Activated CD8-positive, alpha-beta memory T cell treated with anti-CD3 and anti-CD28 coated beads, Interleukin-2, amount 50 U/mL, for 48 hours (primary cell): ENCODE data around the gene RCBTB1.
"Not testable (repeated sequence)": the region's sequence is repeated elsewhere in the genome, so short reads cannot be mapped to it uniquely, and the experiment has no call there.

Experiments used
- DNase-seq: peaks from one replicate; pipeline ENCODE4 v3.0.0-alpha.2; 2020

Gene RCBTB1

GRCh38 chr13:49602615-49603014 lies 17.3 kb upstream of the RCBTB1 start:
- DNase-seq, result not testable (repeated sequence)

DNA sequence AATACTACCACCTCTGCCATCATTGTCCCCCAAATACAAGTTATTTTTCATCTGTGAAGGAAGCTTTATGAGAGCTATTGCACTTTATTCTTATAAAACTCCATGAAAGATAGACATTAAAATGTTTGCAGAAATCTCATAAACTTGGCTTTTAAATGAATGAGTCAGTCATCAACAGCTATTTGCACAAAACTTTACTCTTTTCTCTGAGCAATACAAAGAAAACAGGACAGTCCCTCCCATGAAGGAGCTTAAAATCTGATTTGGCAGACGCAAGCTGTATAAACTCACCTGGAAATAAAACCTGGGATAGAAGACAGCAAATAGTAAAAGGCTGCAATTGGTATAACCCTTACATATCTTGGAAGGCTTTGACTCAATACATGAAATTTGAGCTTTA lies 16.6 kb upstream of the RCBTB1 start:
- DNase-seq, result no peak

- no peak for DNase-seq
These were observed 11.8 kb upstream of the RCBTB1 start for GRCh38 chr13:49597043-49597641.

DNA sequence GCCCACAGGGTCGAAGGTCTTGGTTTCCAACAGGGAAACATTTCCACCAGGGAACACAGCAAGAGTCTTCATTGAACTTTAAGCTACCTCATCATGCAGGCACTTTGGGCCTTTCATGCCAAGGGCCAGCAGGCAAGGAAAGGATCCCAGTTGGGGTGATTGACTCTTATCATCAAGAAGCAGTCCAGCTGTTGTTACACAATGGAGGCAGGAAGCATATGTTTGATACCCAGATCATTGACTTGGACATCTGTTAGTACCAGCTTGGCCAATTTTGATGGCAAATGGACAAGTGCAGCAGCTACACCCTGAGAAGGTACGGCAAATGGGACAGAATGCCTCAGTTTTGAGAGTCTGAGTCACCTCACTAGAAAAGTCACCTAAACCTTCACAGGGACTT lies 10.9 kb upstream of the RCBTB1 start:
- DNase-seq, result no peak

DNA sequence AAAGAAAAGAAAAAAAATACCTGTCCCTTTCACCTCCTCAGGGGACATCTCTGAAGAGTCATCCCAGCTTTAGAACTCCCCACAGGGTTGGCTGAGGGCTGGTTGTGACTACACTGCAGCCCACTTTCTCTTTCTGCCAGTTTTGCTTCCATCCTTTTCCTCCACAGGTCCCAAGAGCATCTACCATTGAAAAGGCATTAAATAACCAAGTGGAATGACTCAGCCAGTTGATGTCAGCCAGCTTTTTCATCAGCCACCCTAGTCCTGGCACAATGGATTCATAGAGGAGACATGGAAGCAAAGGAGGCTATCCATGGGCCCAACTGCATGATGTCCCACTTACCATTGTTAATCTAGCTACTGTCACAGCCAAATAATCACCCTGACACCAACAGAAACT lies 9.2 kb upstream of the RCBTB1 start:
- DNase-seq, result no peak

DNA sequence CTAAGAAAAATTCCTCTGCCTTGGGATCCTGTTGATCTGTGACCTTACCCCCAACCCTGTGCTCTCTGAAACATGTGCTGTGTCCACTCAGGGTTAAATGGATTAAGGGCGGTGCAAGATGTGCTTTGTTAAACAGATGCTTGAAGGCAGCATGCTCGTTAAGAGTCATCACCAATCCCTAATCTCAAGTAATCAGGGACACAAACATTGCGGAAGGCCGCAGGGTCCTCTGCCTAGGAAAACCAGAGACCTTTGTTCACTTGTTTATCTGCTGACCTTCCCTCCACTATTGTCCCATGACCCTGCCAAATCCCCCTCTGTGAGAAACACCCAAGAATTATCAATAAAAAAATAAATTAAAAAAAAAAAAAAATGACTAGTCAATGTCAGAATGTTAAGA lies 8.5 kb upstream of the RCBTB1 start:
- not testable (repeated sequence) for DNase-seq

GRCh38 chr13:49590714-49591113 lies 5.4 kb upstream of the RCBTB1 start:
- not testable (repeated sequence) for DNase-seq

- no peak for DNase-seq
These were observed 2.0 kb upstream of the RCBTB1 start for GRCh38 chr13:49587311-49587847.

- no peak for DNase-seq
These were observed 1.4 kb upstream of the RCBTB1 start for GRCh38 chr13:49586717-49587116.

GRCh38 chr13:49584771-49585182 lies 581 bp downstream of the RCBTB1 start:
- DNase-seq, result no peak

GRCh38 chr13:49580980-49581680 lies 4.2 kb downstream of the RCBTB1 start:
- no peak for DNase-seq

- no peak for DNase-seq
These were observed 5.9 kb downstream of the RCBTB1 start for GRCh38 chr13:49579501-49579900.

DNA sequence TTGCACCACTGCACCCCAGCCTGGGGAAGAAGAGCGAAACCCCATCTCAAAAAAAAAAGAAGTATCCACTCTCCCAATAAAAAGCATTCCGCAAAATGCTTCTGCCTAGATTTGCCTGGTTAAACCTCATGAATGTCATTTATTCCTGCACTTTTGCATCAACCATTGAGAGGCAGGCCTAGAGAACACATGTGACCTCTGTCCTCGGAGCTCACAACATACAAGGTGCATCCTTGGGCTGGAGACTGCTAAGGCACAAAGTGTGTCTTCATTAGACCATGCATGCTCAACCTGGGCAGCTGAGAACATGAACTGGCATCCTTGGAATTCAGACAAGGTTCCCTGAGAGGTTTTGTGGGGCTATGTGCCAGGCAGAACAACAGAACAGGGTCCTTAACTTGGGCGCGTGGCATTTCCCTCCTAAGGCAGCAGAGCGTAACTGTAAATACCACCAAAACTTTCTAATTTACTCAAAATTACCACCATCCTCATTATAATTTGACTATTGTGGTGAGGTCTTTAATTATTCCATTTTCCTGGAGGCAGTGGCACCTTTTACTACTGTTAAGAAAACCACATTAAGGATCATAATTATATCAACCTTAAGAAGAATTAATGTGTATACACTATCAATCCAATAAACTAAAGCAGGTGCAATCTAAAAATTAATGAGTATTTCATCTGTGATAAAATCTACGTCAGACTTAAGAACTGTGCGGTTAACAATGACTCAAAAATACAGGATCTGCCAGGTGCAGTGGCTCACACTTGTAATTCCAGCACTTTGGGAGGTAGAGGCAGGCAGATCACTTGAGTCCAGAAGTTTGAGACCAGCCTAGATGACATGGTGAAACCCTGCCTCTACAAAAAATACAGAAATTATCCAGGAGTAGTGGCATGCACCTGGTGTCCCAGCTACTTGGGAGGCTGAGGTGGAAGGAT lies 13.8 kb downstream of the RCBTB1 start:
- DNase-seq, result no peak

DNA sequence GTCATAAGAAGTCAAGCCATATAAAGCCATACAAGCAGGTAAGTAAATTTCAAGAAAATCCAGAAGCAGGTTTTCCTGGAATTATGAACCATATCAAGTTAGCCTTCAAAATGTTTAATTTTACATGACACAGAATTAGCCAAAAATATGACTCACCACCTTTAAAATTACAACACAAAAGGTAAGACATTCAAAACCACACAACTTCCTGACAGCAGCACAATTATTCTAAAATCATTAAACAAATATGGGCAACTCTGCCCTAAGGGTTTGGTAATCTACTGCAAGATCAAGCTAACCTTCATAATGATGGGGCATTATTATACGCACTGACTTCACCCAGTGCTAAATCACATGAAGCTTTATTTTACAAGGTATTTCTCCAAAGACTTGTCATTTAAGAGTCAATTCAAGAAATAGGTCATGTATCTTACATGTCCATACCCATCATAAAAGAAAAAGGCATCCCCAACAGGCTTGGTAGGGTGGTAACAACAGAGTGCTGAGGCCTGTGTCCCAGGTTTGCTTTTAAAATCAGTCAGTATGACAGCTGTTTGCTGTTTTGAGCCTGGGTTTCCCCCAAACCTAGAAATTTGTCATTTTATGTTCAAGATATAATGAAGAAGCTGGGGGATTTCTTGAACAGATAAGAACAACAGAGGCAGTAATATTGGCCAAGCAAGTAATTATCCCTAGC lies 15.2 kb downstream of the RCBTB1 start:
- DNase-seq, result no peak

DNA sequence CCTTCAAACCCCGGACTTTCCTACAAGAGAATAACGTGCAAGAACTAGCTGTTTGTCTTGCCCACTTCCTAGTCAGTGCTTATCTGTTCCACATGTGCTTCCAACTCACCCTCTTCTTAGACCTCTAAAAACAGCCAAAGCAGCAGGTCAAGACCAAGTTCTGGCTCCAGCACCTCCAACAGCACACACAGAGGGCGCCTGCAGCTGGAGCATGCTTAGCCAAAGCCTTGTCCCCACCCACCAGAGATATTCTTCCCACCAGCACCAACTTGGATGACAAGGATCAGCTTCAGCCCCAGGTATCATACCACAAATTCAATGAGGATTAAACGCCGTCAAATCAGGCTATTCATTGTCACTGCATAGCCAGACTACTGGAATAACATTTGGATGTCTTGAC lies 17.9 kb downstream of the RCBTB1 start:
- no peak for DNase-seq

GRCh38 chr13:49566461-49566860 lies 18.9 kb downstream of the RCBTB1 start:
- DNase-seq, result no peak

DNA sequence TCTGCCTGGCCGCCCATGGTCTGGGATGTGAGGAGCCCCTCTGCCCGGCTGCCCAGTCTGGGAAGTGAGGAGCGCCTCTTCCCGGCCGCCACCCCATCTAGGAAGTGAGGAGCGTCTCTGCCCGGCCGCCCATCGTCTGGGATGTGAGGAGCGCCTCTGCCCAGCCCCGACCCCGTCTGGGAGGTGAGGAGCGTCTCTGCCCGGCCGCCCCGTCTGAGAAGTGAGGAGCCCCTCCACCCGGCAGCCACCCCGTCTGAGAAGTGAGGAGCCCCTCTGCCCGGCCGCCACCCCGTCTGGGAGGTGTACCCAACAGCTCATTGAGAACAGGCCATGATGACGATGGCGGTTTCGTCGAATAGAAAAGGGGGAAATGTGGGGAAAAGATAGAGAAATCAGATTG lies 19.9 kb downstream of the RCBTB1 start:
- DNase-seq, result not testable (repeated sequence)

DNA sequence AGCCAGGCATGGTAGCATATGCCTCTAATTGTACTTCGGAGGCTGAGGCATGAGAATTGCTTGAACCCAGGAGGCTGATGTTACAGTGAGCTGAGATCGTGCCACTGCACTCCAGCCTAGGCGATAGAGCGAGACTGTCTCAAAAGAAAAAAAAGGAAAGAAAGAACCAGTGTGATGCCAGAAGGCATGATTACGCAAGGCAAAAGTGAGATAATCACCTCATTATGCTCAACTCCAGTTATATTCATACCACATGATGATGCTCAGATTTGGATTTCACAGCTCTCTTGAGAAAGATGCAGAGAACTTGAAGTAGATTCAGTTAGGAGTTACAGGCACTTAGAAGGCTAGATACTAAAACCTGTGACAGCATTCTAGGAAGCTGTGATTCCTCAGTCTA lies 21.8 kb downstream of the RCBTB1 start:
- DNase-seq, result no peak

DNA sequence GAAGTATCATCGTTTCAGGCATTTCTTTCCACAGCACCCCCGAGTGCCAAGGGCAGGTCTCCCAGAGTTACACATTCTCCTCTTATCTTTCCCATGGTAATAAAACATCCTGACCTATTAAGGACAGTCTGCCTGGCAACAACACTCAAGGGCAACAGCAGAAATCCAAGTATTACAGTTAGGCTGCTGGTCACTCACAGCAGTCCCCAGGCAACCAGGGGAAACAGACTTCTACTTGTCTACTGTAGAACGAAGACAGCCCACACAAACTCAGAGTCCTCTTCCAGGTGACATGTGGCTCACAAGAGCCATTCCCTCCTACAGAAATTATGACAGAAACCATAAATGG lies 24.3 kb downstream of the RCBTB1 start:
- no peak for DNase-seq

DNA sequence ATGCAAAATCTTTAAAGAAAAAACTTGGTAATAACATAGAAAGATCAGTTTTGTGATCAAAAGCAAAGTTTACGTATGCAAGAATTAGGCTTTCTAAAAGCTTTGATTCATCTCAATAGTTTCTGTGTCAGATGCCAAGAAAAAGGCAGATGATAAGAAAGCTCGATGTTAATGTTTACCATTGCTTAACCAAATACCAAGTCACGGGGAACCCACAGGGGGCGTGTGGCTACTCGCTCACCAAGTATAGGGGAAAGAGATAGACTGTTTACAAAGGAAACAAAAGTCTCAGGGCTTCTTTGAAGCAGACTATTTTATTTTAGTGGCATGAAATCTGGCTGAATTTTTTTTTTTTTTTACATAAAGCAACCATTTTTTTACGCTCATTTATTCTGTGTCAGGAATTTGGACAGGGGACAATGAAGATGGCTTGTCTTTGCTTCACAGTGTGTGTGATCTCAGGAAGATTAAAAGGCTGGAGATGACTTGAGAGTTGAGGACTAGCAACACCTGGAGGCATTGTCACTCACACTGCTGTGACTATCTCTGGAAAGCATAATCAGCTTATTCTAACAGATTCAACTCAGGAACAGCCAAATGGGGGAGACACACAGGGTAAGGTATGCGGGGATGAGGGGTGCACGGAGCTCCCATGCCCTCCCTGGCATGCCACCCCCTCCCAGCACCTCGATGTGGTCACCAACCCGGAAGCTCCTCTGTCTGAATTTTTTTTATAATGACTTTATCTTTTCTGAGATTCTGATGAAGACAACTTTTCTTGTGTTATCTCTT lies 24.9 kb downstream of the RCBTB1 start:
- no peak for DNase-seq

GRCh38 chr13:49559006-49559405 lies 26.4 kb downstream of the RCBTB1 start:
- DNase-seq, result no peak

GRCh38 chr13:49554387-49554786 lies 31.0 kb downstream of the RCBTB1 start:
- no peak for DNase-seq
